ENCODE results near the gene PA2G4. TPM values are rescaled to one million over a fixed set of nuclear protein-coding genes. Genes with fewer than 3 reads are reported as not detected.
A peak's percentile ranks its signal among the peaks of the same experiment; 100 is the strongest.
"Not testable (repeated sequence)": the region's sequence is repeated elsewhere in the genome, so short reads cannot be mapped to it uniquely, and the experiment has no call there.

PA2G4 gene
- polyA plus RNA-seq, 1 donor from 2014 or later: 112 TPM

- peak overlapping the region in 1 of 3 donors; percentile 21 for H3K27ac Mint-ChIP-seq
- H3K36me3 Mint-ChIP-seq: peaks cover 15% of the 10 kb centered on the region
- peak overlapping the region in 3 of 4 donors; percentile 54 to 72 (median 70) for H3K4me3 Mint-ChIP-seq
- H3K27me3 Mint-ChIP-seq: no peaks in the 10 kb centered on the region
- no peaks in the 10 kb centered on the region for H3K9me3 Mint-ChIP-seq
- peaks cover 13 to 18% (median 17%) of the 10 kb centered on the region in 3 donors for H3K4me1 Mint-ChIP-seq
These were observed 9.7 kb downstream of the PA2G4 start for GRCh38 chr12:56114084-56114483.

GRCh38 chr12:56115329-56115728 is 11.0 kb downstream of the PA2G4 start:
- Mint-ChIP-seq H3K4me3 (peak overlapping the region; percentile 85 to 99 (median 96)), H3K27ac (peak overlapping the region; percentile 88 to 99 (median 96)), H3K27me3 (no peaks in the 10 kb centered on the region), H3K36me3 (peaks cover 15% of the 10 kb centered on the region), H3K9me3 (no peaks in the 10 kb centered on the region), H3K4me1 (peaks cover 18 to 24% (median 23%) of the 10 kb centered on the region in 3 donors)

GRCh38 chr12:56116267-56117081 is 12.1 kb downstream of the PA2G4 start, which contains the start of gene RPL41:
Gene RPL41, plus strand, starts transcription at chr12:56116633.
- Mint-ChIP-seq H3K36me3 (peaks cover 11% of the 10 kb centered on the region), H3K27me3 (no peaks in the 10 kb centered on the region), H3K4me3 (peak within 1 kb of the TSS; percentile 85 to 99 (median 96)), H3K9me3 (no peaks in the 10 kb centered on the region), H3K27ac (peak within 1 kb of the TSS; percentile 88 to 99 (median 96)), H3K4me1 (peaks cover 18 to 24% (median 23%) of the 10 kb centered on the region in 3 donors)

GRCh38 chr12:56117082-56117706 is 12.8 kb downstream of the PA2G4 start:
- peaks cover 11% of the 10 kb centered on the region for H3K36me3 Mint-ChIP-seq
- H3K9me3 Mint-ChIP-seq, H3K27me3 Mint-ChIP-seq: not testable (repeated sequence)
- H3K4me3 Mint-ChIP-seq: peak overlapping the region; percentile 85 to 99 (median 96)
- H3K27ac Mint-ChIP-seq: peak overlapping the region; percentile 88 to 99 (median 96)
- H3K4me1 Mint-ChIP-seq: peaks cover 18 to 24% (median 23%) of the 10 kb centered on the region in 3 donors

- Mint-ChIP-seq H3K27ac (peak within 1 kb of the TSS; percentile 88 to 99 (median 96)), H3K27me3 (no peaks in the 10 kb centered on the region), H3K4me1 (peaks cover 18 to 24% (median 23%) of the 10 kb centered on the region in 3 donors), H3K9me3 (no peaks in the 10 kb centered on the region), H3K4me3 (peak within 1 kb of the TSS; percentile 85 to 99 (median 96)), H3K36me3 (peaks cover 10% of the 10 kb centered on the region)
These were observed 13.7 kb downstream of the PA2G4 start, which contains the start of gene ZC3H10 for GRCh38 chr12:56117778-56118687. Gene ZC3H10, plus strand, starts transcription at chr12:56118266. Its CDS starts 2,297 bp downstream, at chr12:56120563.

- Mint-ChIP-seq H3K27ac (peak overlapping the region; percentile 88 to 99 (median 96)), H3K9me3 (no peaks in the 10 kb centered on the region), H3K4me1 (peaks cover 18 to 24% (median 23%) of the 10 kb centered on the region in 3 donors), H3K4me3 (peak overlapping the region; percentile 85 to 99 (median 96)), H3K27me3 (no peaks in the 10 kb centered on the region), H3K36me3 (peaks cover 8% of the 10 kb centered on the region)
These were observed 14.5 kb downstream of the PA2G4 start for GRCh38 chr12:56118688-56119357.

GRCh38 chr12:56119361-56119796 is 15.0 kb downstream of the PA2G4 start:
- peaks cover 18 to 26% (median 23%) of the 10 kb centered on the region in 3 donors for H3K4me1 Mint-ChIP-seq
- no peaks in the 10 kb centered on the region for H3K27me3 Mint-ChIP-seq
- H3K36me3 Mint-ChIP-seq: peaks cover 8% of the 10 kb centered on the region
- H3K9me3 Mint-ChIP-seq: no peaks in the 10 kb centered on the region
- H3K4me3 Mint-ChIP-seq: peak overlapping the region; percentile 85 to 99 (median 96)
- peak overlapping the region; percentile 65 to 99 (median 88) for H3K27ac Mint-ChIP-seq

- peaks cover 8% of the 10 kb centered on the region for H3K36me3 Mint-ChIP-seq
- no peaks in the 10 kb centered on the region for H3K9me3 Mint-ChIP-seq
- H3K27ac Mint-ChIP-seq: no peak overlapping the region
- peaks cover 18 to 27% (median 22%) of the 10 kb centered on the region in 3 donors for H3K4me1 Mint-ChIP-seq
- H3K4me3 Mint-ChIP-seq: no peak overlapping the region
- H3K27me3 Mint-ChIP-seq: no peaks in the 10 kb centered on the region
These were observed 15.9 kb downstream of the PA2G4 start for GRCh38 chr12:56120158-56120846.

- Mint-ChIP-seq H3K27ac (no peak overlapping the region), H3K27me3 (no peaks in the 10 kb centered on the region), H3K36me3 (peaks cover 8% of the 10 kb centered on the region), H3K4me3 (no peak overlapping the region), H3K4me1 (peaks cover 22 to 28% (median 24%) of the 10 kb centered on the region in 3 donors), H3K9me3 (no peaks in the 10 kb centered on the region)
These were observed 17.0 kb downstream of the PA2G4 start for GRCh38 chr12:56121204-56121870.

- Mint-ChIP-seq H3K4me1 (peaks cover 27 to 39% (median 31%) of the 10 kb centered on the region in 3 donors), H3K4me3 (peak overlapping the region in 1 of 4 donors; percentile 3), H3K9me3 (no peaks in the 10 kb centered on the region), H3K36me3 (peaks cover 4% of the 10 kb centered on the region), H3K27ac (no peak overlapping the region), H3K27me3 (peaks cover under 1% of the 10 kb centered on the region)
These were observed 18.3 kb downstream of the PA2G4 start for GRCh38 chr12:56122637-56123036.

- Mint-ChIP-seq H3K27me3 (peaks cover 2% of the 10 kb centered on the region), H3K4me1 (peaks cover 22 to 29% (median 25%) of the 10 kb centered on the region in 3 donors), H3K4me3 (peak overlapping the region in 1 of 4 donors; percentile 8), H3K27ac (peak overlapping the region in 2 of 3 donors; percentile 55 to 62), H3K9me3 (no peaks in the 10 kb centered on the region), H3K36me3 (peaks cover 2% of the 10 kb centered on the region)
These were observed 19.8 kb downstream of the PA2G4 start for GRCh38 chr12:56124133-56124532.

- H3K27me3 Mint-ChIP-seq: peaks cover 2% of the 10 kb centered on the region
- H3K27ac Mint-ChIP-seq: peak overlapping the region; percentile 92 to 98 (median 95)
- H3K4me1 Mint-ChIP-seq: peaks cover 31 to 38% (median 33%) of the 10 kb centered on the region in 3 donors
- peak overlapping the region; percentile 74 to 99 (median 96) for H3K4me3 Mint-ChIP-seq
- H3K36me3 Mint-ChIP-seq: peaks cover 8% of the 10 kb centered on the region
- no peaks in the 10 kb centered on the region for H3K9me3 Mint-ChIP-seq
These were observed 22.4 kb downstream of the PA2G4 start for GRCh38 chr12:56126732-56127239.

- Mint-ChIP-seq H3K9me3 (no peaks in the 10 kb centered on the region), H3K4me1 (peaks cover 32 to 39% (median 33%) of the 10 kb centered on the region in 3 donors), H3K27me3 (peaks cover 2% of the 10 kb centered on the region), H3K27ac (peak overlapping the region; percentile 92 to 98 (median 95)), H3K4me3 (peak overlapping the region; percentile 93 to 99 (median 98)), H3K36me3 (peaks cover 9% of the 10 kb centered on the region)
These were observed 23.1 kb downstream of the PA2G4 start for GRCh38 chr12:56127485-56127887.

Measured in IgD-negative memory B cell (primary cell).